Lower leg skin (tissue), 4 donors: Measurements from ENCODE around the gene SLC41A3. TPM values are rescaled to one million over a fixed set of nuclear protein-coding genes. Genes with fewer than 3 reads are reported as not detected.

ENCODE experiments used
- DNase-seq, 2 donors: peaks; one replicate each; pipeline ENCODE4 v3.0.0-alpha.2; 2019; ENCODE audit warnings: low spot score in 2 of 2
- H3K4me3 ChIP-seq: fragments of 200-600 bp; sonication (generic); 2 replicates; pipeline ENCODE4 v1.5.1; 2017; ENCODE audit warnings: mild to moderate bottlenecking, low read depth; ENCODE audit not compliant: poor library complexity, severe bottlenecking
- POLR2A ChIP-seq, 2 donors: fragments of 450-650 bp; IDR thresholded peaks; one replicate each; pipeline ENCODE4 v1.6.1; 2016 to 2017; ENCODE audit warnings: antibody characterized with exemption in 2 of 2, mild to moderate bottlenecking in 1 of 2, moderate library complexity in 1 of 2
- WGBS, 2 donors: methylation state at CpG; one replicate each; pipeline ENCODE4 v1.1.5; 2018; 5-methylcytosine and 5-hydroxymethylcytosine counted together
- intact Hi-C: fragments of 100-400 bp; cut with DNase I; formaldehyde crosslinking; loops from one replicate; pipeline ENCODE4 v1.15.0; 2023; ENCODE audit warnings: low total_unique reads
- total RNA-seq, 4 donors: library from RNA; depleted of rRNA; stranded (reverse); fragments of >200 nt; gene quantifications; one replicate each; pipeline ENCODE4 v1.1.0, GENCODE V29; 2016
- TF ChIP-seq, protein P1 (sequence below), 3 donors: fragments of 450-650 bp; IDR thresholded peaks; one replicate each; pipeline ENCODE4 v1.5.1; 2016; ENCODE audit warnings: antibody characterized with exemption in 3 of 3, mild to moderate bottlenecking in 3 of 3, moderate library complexity in 2 of 3

SLC41A3 gene
- total RNA-seq, 4 donors from 2014 or later = 31.6 to 41.1 (median 37.3) TPM

GRCh38 chr3:126051741-126052140 lies 32.2 kb downstream of the SLC41A3 start:
- TF ChIP-seq, protein P1, sequence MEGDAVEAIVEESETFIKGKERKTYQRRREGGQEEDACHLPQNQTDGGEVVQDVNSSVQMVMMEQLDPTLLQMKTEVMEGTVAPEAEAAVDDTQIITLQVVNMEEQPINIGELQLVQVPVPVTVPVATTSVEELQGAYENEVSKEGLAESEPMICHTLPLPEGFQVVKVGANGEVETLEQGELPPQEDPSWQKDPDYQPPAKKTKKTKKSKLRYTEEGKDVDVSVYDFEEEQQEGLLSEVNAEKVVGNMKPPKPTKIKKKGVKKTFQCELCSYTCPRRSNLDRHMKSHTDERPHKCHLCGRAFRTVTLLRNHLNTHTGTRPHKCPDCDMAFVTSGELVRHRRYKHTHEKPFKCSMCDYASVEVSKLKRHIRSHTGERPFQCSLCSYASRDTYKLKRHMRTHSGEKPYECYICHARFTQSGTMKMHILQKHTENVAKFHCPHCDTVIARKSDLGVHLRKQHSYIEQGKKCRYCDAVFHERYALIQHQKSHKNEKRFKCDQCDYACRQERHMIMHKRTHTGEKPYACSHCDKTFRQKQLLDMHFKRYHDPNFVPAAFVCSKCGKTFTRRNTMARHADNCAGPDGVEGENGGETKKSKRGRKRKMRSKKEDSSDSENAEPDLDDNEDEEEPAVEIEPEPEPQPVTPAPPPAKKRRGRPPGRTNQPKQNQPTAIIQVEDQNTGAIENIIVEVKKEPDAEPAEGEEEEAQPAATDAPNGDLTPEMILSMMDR (IDR thresholded peaks at IDR 0.05) = no peak
- TF ChIP-seq POLR2A (IDR thresholded peaks at IDR 0.05) = no peak
- intact Hi-C loops = no loop called here
- no peak overlapping the region for H3K4me3 ChIP-seq
- peak in 1 of 2 donors; percentile 36 for DNase-seq
- 86 to 91% methylated on average over 4 of the region's 4 CpGs for WGBS, 2 donors

- WGBS, 2 donors = 88 to 99% methylated on average over 8 of the region's 8 CpGs
- peak in 1 of 2 donors; percentile 42 for DNase-seq
These were observed 32.7 kb downstream of the SLC41A3 start for GRCh38 chr3:126051234-126051633.

DNA sequence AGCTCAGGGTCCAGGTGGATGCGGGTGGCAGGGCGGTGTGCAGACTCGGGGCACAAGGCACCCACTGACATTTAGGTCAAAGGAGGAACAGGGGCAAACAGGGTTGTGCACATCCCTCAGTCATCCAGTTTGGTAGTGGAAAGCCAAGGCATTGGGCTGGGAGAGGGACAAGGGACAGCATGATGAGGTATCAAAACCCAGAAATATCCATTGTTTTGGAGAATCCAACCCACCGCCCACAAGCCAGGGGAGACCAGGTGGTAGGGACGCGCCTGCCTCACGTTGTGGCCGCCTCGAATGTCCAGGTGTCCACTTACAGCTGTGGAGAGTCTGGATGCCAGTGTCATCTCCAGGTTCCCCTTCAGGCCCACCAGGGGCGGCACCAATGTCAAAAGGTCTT lies 33.3 kb downstream of the SLC41A3 start:
- H3K4me3 ChIP-seq = no peak overlapping the region
- DNase-seq = peak in 1 of 2 donors; percentile 57
- TF ChIP-seq, protein P1 (IDR thresholded peaks at IDR 0.05) = no peak
- no peak for TF ChIP-seq POLR2A (IDR thresholded peaks at IDR 0.05)
- intact Hi-C loops = no loop called here
- 95 to 97% methylated on average over 10 of the region's 10 CpGs for WGBS, 2 donors

More at GRCh38 chr3:126051234-126051633, 32.7 kb downstream of the SLC41A3 start:
- intact Hi-C loops = no loop called here
- no peak for TF ChIP-seq POLR2A (IDR thresholded peaks at IDR 0.05)
- TF ChIP-seq, protein P1 (IDR thresholded peaks at IDR 0.05) = no peak
- H3K4me3 ChIP-seq = no peak overlapping the region

- peak in 1 of 2 donors; percentile 29 for DNase-seq
- TF ChIP-seq, protein P1 (IDR thresholded peaks at IDR 0.05) = no peak
- no peak for TF ChIP-seq POLR2A (IDR thresholded peaks at IDR 0.05)
These were observed 33.9 kb downstream of the SLC41A3 start for GRCh38 chr3:126050050-126050392.

DNA sequence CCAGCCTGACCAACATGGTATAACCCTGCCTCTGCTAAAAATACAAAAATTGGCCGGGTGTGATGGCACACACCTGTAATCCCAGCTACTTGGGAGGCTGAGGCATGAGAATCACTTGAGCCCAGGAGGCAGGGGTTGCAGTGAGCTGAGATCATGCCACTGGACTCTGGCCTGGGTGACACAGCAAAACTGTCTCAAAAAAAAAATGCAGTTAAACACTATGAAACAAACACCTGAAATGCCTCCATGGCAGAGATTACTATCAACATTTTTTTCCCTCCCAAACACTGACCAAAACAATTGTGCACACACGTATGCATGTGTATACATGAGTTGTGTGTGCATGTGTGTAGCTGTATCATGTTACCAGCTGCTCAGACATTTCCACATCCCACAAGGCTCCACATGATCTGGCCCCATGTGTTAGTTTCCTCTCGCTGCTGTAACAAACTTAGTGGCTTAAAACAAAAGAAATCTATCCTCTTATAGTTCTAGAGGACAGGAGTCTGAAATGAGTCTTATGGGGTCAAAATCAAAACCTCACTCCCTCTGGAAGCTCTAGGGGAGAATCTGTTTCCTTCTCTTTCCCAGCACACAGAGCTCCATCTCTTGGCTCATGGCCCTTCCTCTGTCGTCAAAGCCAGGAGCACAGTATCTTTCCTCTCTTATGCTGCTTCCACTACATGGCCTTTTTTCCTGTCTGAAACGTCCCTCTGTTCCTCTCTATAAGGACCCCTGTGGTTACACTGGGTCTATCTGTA lies 34.5 kb downstream of the SLC41A3 start:
- no peak overlapping the region for H3K4me3 ChIP-seq
- no peak for TF ChIP-seq POLR2A (IDR thresholded peaks at IDR 0.05)
- TF ChIP-seq, protein P1 (IDR thresholded peaks at IDR 0.05) = no peak
- 73 to 83% methylated on average over 5 of the region's 5 CpGs for whole genome bisulfite sequencing, 2 donors
- no peak for DNase-seq
- intact Hi-C loops = no loop called here

More at GRCh38 chr3:126050050-126050392, 33.9 kb downstream of the SLC41A3 start:
- no peak overlapping the region for H3K4me3 ChIP-seq
- 93 to 97% methylated on average over 3 of the region's 3 CpGs for WGBS, 2 donors
- intact Hi-C loops = no loop called here
